HepG2 (cell line): ENCODE measurements around the gene SKP1. TPM values are rescaled to one million over a fixed set of nuclear protein-coding genes. Genes with fewer than 3 reads are reported as not detected.

Experiments used
- CENPT ChIP-seq: sonication (generic); formaldehyde crosslinking; IDR thresholded peaks from 2 replicates; pipeline ENCODE4 v1.8.0; 2022; ENCODE audit warnings: low read depth, mild to moderate bottlenecking, moderate library complexity, missing genetic modification reagents
- CREM ChIP-seq, 2 experiments: sonication (generic) in 1 of 2; formaldehyde crosslinking in 1 of 2; IDR thresholded peaks; 2 replicates each; pipeline versions ENCODE4 v1.4.0 to v1.6.1; 2016 to 2020; ENCODE audit warnings: antibody characterized with exemption in 1 of 2, mild to moderate bottlenecking in 1 of 2, missing genetic modification reagents in 1 of 2
- FIP1L1 ChIP-seq: fragments of 200-400 bp; formaldehyde crosslinking; IDR thresholded peaks from 2 replicates; pipeline ENCODE4 v1.6.1; 2018; ENCODE audit warnings: low read depth, mild to moderate bottlenecking, low read length, moderate library complexity, borderline replicate concordance; ENCODE audit not compliant: insufficient read depth
- FOXA3 ChIP-seq: IDR thresholded peaks from 2 replicates; pipeline ENCODE4 v1.6.1; 2016; ENCODE audit warnings: missing genetic modification reagents, missing compliant biosample characterization
- HNRNPK ChIP-seq: fragments of 200-400 bp; formaldehyde crosslinking; IDR thresholded peaks from 2 replicates; pipeline ENCODE4 v1.6.1; 2018; ENCODE audit warnings: low read length, low read depth, moderate library complexity, mild to moderate bottlenecking; ENCODE audit not compliant: poor library complexity, severe bottlenecking
- PAF1 ChIP-seq: IDR thresholded peaks from 2 replicates; pipeline ENCODE4 v1.6.1; 2016; ENCODE audit warnings: missing genetic modification reagents, missing compliant biosample characterization
- PCBP1 ChIP-seq: fragments of 200-400 bp; formaldehyde crosslinking; IDR thresholded peaks from 2 replicates; pipeline ENCODE4 v1.6.1; 2017; ENCODE audit warnings: mild to moderate bottlenecking, low read depth, low read length, borderline replicate concordance
- PHF20 ChIP-seq: sonication (generic); formaldehyde crosslinking; IDR thresholded peaks from 2 replicates; pipeline ENCODE4 v1.5.0; 2020; ENCODE audit warnings: mild to moderate bottlenecking, missing genetic modification reagents
- RXRB ChIP-seq: IDR thresholded peaks from 2 replicates; pipeline ENCODE4 v1.6.1; 2016; ENCODE audit warnings: borderline replicate concordance, missing genetic modification reagents, missing compliant biosample characterization
- SMAD3 ChIP-seq: sonication (generic); formaldehyde crosslinking; IDR thresholded peaks from 2 replicates; pipeline ENCODE4 v1.4.0; 2020; ENCODE audit warnings: missing genetic modification reagents
- TBX2 ChIP-seq: sonication (generic); formaldehyde crosslinking; IDR thresholded peaks from 2 replicates; pipeline ENCODE4 v1.5.0; 2020; ENCODE audit warnings: missing genetic modification reagents, mild to moderate bottlenecking, borderline replicate concordance
- THYN1 ChIP-seq: sonication (generic); formaldehyde crosslinking; IDR thresholded peaks from 2 replicates; pipeline ENCODE4 v1.8.1; 2023; ENCODE audit warnings: low read depth, mild to moderate bottlenecking, moderate library complexity, missing genetic modification reagents, borderline replicate concordance
- YEATS2 ChIP-seq: sonication (generic); formaldehyde crosslinking; IDR thresholded peaks from 2 replicates; pipeline ENCODE4 v1.4.0; 2020; ENCODE audit warnings: missing genetic modification reagents, borderline replicate concordance
- ZNF10 ChIP-seq: sonication (generic); formaldehyde crosslinking; IDR thresholded peaks from 2 replicates; pipeline ENCODE4 v1.4.0; 2020; ENCODE audit warnings: mild to moderate bottlenecking, low read depth, missing genetic modification reagents, borderline replicate concordance
- ZNF3 ChIP-seq: IDR thresholded peaks from 2 replicates; pipeline ENCODE4 v1.7.0; 2017; ENCODE audit warnings: inconsistent platforms
- ZNF552 ChIP-seq: sonication (generic); formaldehyde crosslinking; IDR thresholded peaks from 2 replicates; pipeline ENCODE4 v1.9.0; 2022; ENCODE audit warnings: missing genetic modification reagents, mild to moderate bottlenecking, borderline replicate concordance
- ZNF574 ChIP-seq: sonication (generic); formaldehyde crosslinking; IDR thresholded peaks from 2 replicates; pipeline ENCODE4 v1.4.0; 2020; ENCODE audit warnings: missing genetic modification reagents
- ZNF644 ChIP-seq: IDR thresholded peaks from 2 replicates; pipeline ENCODE4 v1.6.1; 2016; ENCODE audit warnings: low read depth
- ZNF83 ChIP-seq: sonication (generic); formaldehyde crosslinking; IDR thresholded peaks from 2 replicates; pipeline ENCODE4 v1.4.0; 2020; ENCODE audit warnings: missing genetic modification reagents, mild to moderate bottlenecking, borderline replicate concordance
- polyA plus RNA-seq, 8 experiments: library from polyadenylated mRNA; depleted of rRNA in 3 of 8; stranded (reverse) in 7 of 8; unstranded in 1 of 8; fragments of >200 nt; fragmentation: Illumina TruSeq in 4 of 8; extraction: Trizol in 4 of 8; gene quantifications; 2 replicates each; pipeline versions ENCODE4 v1.2.1 to v1.2.3, GENCODE V29; 2011 to 2016; ENCODE audit warnings: low read depth in 4 of 8, missing spikeins in 1 of 8, mixed read lengths in 1 of 8; ENCODE audit not compliant: insufficient read depth in 1 of 8
- total RNA-seq, 5 experiments: library from RNA; depleted of rRNA; stranded (reverse); fragments of >200 nt; fragmentation: Illumina TruSeq; extraction: Trizol; gene quantifications; 2 replicates each; pipeline ENCODE4 v1.2.3, GENCODE V29; 2016; ENCODE audit warnings: low read depth in 1 of 5
- TF ChIP-seq, protein P1 (sequence below): sonication (generic); formaldehyde crosslinking; IDR thresholded peaks from 2 replicates; pipeline ENCODE4 v1.5.1; 2020; ENCODE audit warnings: missing genetic modification reagents, mild to moderate bottlenecking, borderline replicate concordance
- TF ChIP-seq, protein P2 (sequence below): sonication (generic); formaldehyde crosslinking; IDR thresholded peaks from 2 replicates; pipeline ENCODE4 v1.5.0; 2020; ENCODE audit warnings: missing genetic modification reagents
- TF ChIP-seq, protein P3 (sequence below): sonication (generic); formaldehyde crosslinking; IDR thresholded peaks from 2 replicates; pipeline ENCODE4 v1.5.1; 2020; ENCODE audit warnings: mild to moderate bottlenecking, moderate library complexity, missing genetic modification reagents

The SKP1 gene
- total and polyA plus RNA-seq, 2 of the 13 experiments (the other 11 are each of a cell fraction or from before 2014, with no cell fraction given), result 134 to 340 TPM

DNA sequence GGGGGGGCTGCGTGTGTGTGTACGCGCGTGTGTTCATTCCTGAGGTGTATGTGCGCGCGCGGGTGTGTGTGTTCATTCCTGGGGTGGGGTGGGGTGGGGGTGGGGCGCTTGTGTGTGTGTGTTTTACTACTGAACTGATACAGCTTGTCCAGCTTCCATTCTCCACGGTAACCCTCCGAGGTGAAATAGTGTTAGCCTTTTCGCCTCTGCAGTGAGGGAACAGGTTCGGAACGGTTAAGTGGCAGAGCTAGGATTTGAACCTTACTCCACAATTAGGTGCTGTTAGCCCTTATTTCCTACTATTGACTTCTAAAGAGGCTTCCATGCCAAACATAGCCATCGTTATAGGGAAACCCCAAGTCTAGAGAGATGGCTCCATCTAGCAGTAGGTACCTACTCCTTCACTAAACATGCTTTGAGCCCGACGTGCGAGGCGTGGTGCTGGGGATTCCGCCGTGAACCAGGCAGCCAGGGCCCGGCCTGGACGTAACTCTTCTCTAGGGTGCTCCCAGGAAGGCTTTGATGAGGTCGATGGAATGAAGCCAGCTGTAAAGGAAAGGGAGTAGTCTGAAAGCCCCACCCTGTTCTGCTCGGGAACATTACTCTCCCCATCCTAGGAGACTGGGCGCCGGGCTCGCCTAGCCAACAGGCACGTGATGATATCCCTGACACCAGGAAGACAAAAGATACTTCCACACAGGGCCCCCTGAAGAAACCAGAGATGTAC, 782 bp upstream of the SKP1 start (continued):
- TF ChIP-seq ZNF574 (CRISPR knock-in tag) (peak; percentile 29; the same call in 1 of the 2 replicates), ZNF552 (CRISPR knock-in tag) (no peak), CENPT (CRISPR knock-in tag) (no peak), YEATS2 (CRISPR knock-in tag) (no peak), ZNF3 (CRISPR knock-in tag) (no peak), ZNF10 (CRISPR knock-in tag) (no peak), ZNF644 (no peak), PAF1 (CRISPR knock-in tag) (no peak), HNRNPK (no peak), RXRB (peak; percentile 18; the same call in 1 of the 2 replicates), CREM (IDR thresholded peaks at IDR 0.05) (no peak), CREM (CRISPR knock-in tag; IDR thresholded peaks at IDR 0.05) (no peak), FIP1L1 (no peak), ZNF83 (CRISPR knock-in tag) (no peak), THYN1 (CRISPR knock-in tag) (no peak), PHF20 (CRISPR knock-in tag) (peak; percentile 43; the same call in 1 of the 2 replicates), TBX2 (peak; percentile 17; the same call in 1 of the 2 replicates), PCBP1 (no peak), FOXA3 (CRISPR knock-in tag) (no peak; the same call in 1 of the 2 replicates), SMAD3 (CRISPR knock-in tag) (no peak)
- TF ChIP-seq, protein P1, sequence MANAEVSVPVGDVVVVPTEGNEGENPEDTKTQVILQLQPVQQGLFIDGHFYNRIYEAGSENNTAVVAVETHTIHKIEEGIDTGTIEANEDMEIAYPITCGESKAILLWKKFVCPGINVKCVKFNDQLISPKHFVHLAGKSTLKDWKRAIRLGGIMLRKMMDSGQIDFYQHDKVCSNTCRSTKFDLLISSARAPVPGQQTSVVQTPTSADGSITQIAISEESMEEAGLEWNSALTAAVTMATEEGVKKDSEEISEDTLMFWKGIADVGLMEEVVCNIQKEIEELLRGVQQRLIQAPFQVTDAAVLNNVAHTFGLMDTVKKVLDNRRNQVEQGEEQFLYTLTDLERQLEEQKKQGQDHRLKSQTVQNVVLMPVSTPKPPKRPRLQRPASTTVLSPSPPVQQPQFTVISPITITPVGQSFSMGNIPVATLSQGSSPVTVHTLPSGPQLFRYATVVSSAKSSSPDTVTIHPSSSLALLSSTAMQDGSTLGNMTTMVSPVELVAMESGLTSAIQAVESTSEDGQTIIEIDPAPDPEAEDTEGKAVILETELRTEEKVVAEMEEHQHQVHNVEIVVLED (CRISPR knock-in tag), result no peak
- TF ChIP-seq, protein P2, sequence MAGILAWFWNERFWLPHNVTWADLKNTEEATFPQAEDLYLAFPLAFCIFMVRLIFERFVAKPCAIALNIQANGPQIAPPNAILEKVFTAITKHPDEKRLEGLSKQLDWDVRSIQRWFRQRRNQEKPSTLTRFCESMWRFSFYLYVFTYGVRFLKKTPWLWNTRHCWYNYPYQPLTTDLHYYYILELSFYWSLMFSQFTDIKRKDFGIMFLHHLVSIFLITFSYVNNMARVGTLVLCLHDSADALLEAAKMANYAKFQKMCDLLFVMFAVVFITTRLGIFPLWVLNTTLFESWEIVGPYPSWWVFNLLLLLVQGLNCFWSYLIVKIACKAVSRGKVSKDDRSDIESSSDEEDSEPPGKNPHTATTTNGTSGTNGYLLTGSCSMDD (CRISPR knock-in tag), result no peak
- TF ChIP-seq, protein P3, sequence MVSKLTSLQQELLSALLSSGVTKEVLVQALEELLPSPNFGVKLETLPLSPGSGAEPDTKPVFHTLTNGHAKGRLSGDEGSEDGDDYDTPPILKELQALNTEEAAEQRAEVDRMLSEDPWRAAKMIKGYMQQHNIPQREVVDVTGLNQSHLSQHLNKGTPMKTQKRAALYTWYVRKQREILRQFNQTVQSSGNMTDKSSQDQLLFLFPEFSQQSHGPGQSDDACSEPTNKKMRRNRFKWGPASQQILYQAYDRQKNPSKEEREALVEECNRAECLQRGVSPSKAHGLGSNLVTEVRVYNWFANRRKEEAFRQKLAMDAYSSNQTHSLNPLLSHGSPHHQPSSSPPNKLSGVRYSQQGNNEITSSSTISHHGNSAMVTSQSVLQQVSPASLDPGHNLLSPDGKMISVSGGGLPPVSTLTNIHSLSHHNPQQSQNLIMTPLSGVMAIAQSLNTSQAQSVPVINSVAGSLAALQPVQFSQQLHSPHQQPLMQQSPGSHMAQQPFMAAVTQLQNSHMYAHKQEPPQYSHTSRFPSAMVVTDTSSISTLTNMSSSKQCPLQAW, result 0 out of 2 replicates have a peak, but pooled peaks have one; percentile 40
